Endodermal cell (in vitro differentiated cells): Measurements from ENCODE around the gene CCDC82. TPM values are rescaled to one million over a fixed set of nuclear protein-coding genes. Genes with fewer than 3 reads are reported as not detected.

Experiments
- DNase-seq: peaks from one replicate; pipeline ENCODE4 v3.0.0-alpha.2; 2017
- H3K27ac ChIP-seq: 2 replicates; pipeline ENCODE4 v1.5.1; 2013; ENCODE audit warnings: mild to moderate bottlenecking, low read depth, low read length, moderate library complexity
- H3K27me3 ChIP-seq: 2 replicates; pipeline ENCODE4 v1.6.1; 2013; ENCODE audit warnings: mild to moderate bottlenecking, low read length, moderate library complexity; ENCODE audit not compliant: insufficient read depth, control insufficient read depth, poor library complexity, severe bottlenecking
- H3K36me3 ChIP-seq: 2 replicates; pipeline ENCODE4 v1.7.0; 2013; ENCODE audit warnings: mild to moderate bottlenecking, low read length, moderate library complexity; ENCODE audit not compliant: control insufficient read depth, insufficient read depth
- H3K4me1 ChIP-seq: one replicate; pipeline ENCODE4 v1.7.0; 2013; ENCODE audit warnings: low read length; ENCODE audit not compliant: control insufficient read depth, insufficient read depth
- H3K4me3 ChIP-seq: 2 replicates; pipeline ENCODE4 v1.5.1; 2013; ENCODE audit warnings: mild to moderate bottlenecking, low read length, moderate library complexity
- H3K9ac ChIP-seq: 2 replicates; pipeline ENCODE4 v1.6.1; 2013; ENCODE audit warnings: mild to moderate bottlenecking, low read length, moderate library complexity; ENCODE audit not compliant: poor library complexity, severe bottlenecking; ENCODE audit errors: extremely low read depth
- H3K9me3 ChIP-seq: 2 replicates; pipeline ENCODE4 v1.6.1; 2013; ENCODE audit warnings: mild to moderate bottlenecking, low read length, moderate library complexity; ENCODE audit not compliant: control insufficient read depth
- H3K27ac Mint-ChIP-seq: 2 replicates; pipeline ENCODE4 v1.8.0; 2020; ENCODE audit warnings: mixed read lengths
- H3K27me3 Mint-ChIP-seq: 2 replicates; pipeline ENCODE4 v1.8.0; 2021; ENCODE audit warnings: mild to moderate bottlenecking, mixed read lengths; ENCODE audit not compliant: insufficient read depth
- H3K36me3 Mint-ChIP-seq: 2 replicates; pipeline ENCODE4 v1.8.0; 2020; ENCODE audit warnings: low read depth, mixed read lengths
- H3K4me1 Mint-ChIP-seq: 2 replicates; pipeline ENCODE4 v1.8.0; 2020; ENCODE audit warnings: mixed read lengths
- H3K4me3 Mint-ChIP-seq: 2 replicates; pipeline ENCODE4 v1.8.0; 2020; ENCODE audit warnings: mild to moderate bottlenecking, moderate library complexity, mixed read lengths
- H3K9me3 Mint-ChIP-seq: 2 replicates; pipeline ENCODE4 v1.8.0; 2020; ENCODE audit warnings: mild to moderate bottlenecking, mixed read lengths
- WGBS, 2 experiments: methylation state at CpG; one replicate each; pipeline versions ENCODE4 v1.1.5 to v1.1.7; 2013; ENCODE audit warnings: missing lambda C conversion rate in 2 of 2, mixed read lengths in 1 of 2; ENCODE audit not compliant: insufficient coverage in 1 of 2, insufficient read length in 1 of 2; 5-methylcytosine and 5-hydroxymethylcytosine counted together
- total RNA-seq, 2 donors: library from RNA; stranded (reverse); fragmentation: NEBNext Ultra II Directional in 1 of 2; extraction: Animal tissue kit (Norgen Biotek cat#: 25700) in 1 of 2; gene quantifications; 2 replicates in 1 of 2; 3 replicates in 1 of 2; pipeline ENCODE4 v1.2.1, GENCODE V29; 2021
- TF ChIP-seq, protein P1 (sequence below): fragments of 200-600 bp; sonication (generic); conservative IDR thresholded peaks from 2 replicates; pipeline ENCODE4 v1.5.0; 2021; ENCODE audit warnings: antibody characterized with exemption, mild to moderate bottlenecking

The CCDC82 gene
- total RNA-seq, 2 donors from 2014 or later, result 16.3 to 25.7 TPM

DNA sequence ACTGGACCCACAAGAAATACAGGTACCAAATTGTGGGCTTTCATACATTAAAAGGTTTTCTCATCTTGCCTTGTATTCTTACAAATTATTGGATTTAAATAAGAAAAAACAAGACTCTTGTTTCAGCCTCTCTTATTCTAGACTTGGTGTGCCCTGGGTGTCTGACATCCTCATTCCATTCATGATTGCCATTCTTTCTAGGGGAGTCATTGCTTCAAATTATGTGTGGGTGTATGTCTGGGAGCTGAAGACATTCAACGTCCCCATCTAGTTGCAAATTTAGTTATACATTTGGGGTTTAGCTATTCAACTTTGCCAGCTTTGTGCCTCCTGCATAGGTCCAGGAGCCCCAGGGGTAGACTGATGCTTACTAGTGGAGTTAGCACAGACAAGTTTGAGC lies 64.8 kb downstream of the CCDC82 start:
- Histone ChIP-seq H3K27me3 (no peaks in the 10 kb centered on the region), H3K36me3 (no peaks in the 10 kb centered on the region), H3K4me3 (no peak overlapping the region), H3K27ac (peak overlapping the region; percentile 46), H3K4me1 (peaks cover 5% of the 10 kb centered on the region), H3K9me3 (no peaks in the 10 kb centered on the region), H3K9ac (no peak overlapping the region)
- WGBS, 2 experiments, result 72% methylated on average over 1 of the region's 1 CpG; no CpG with 5 or more reads in 1 of the 2 experiments
- no peak overlapping the region for H3K4me3 Mint-ChIP-seq
- H3K9me3 Mint-ChIP-seq, result no peaks in the 10 kb centered on the region
- H3K4me1 Mint-ChIP-seq, result peaks cover 39% of the 10 kb centered on the region
- no peak for DNase-seq
- TF ChIP-seq, protein P1, sequence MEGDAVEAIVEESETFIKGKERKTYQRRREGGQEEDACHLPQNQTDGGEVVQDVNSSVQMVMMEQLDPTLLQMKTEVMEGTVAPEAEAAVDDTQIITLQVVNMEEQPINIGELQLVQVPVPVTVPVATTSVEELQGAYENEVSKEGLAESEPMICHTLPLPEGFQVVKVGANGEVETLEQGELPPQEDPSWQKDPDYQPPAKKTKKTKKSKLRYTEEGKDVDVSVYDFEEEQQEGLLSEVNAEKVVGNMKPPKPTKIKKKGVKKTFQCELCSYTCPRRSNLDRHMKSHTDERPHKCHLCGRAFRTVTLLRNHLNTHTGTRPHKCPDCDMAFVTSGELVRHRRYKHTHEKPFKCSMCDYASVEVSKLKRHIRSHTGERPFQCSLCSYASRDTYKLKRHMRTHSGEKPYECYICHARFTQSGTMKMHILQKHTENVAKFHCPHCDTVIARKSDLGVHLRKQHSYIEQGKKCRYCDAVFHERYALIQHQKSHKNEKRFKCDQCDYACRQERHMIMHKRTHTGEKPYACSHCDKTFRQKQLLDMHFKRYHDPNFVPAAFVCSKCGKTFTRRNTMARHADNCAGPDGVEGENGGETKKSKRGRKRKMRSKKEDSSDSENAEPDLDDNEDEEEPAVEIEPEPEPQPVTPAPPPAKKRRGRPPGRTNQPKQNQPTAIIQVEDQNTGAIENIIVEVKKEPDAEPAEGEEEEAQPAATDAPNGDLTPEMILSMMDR, result no peak
- peak overlapping the region; percentile 75 for H3K27ac Mint-ChIP-seq
- peaks cover 6% of the 10 kb centered on the region for H3K36me3 Mint-ChIP-seq
- H3K27me3 Mint-ChIP-seq, result no peaks in the 10 kb centered on the region

DNA sequence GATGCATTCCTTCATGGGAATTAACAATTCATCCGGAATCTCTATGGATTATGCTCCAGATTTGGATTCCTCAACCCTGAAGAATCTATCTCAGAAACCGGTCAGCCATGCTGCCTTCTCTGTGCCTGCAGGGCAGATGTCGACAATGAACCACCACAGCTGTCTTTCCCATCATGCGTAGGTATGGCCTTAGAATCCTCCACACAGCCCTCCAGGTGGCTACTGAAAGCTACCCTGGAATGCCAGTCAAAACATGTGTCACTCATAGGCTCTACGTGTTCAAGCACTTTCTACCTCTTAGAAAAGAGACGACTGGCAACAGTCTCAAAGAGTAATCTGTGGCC lies 66.1 kb downstream of the CCDC82 start:
- Histone ChIP-seq H3K27ac (no peak overlapping the region), H3K9ac (no peak overlapping the region), H3K4me1 (peaks cover 5% of the 10 kb centered on the region), H3K9me3 (no peaks in the 10 kb centered on the region), H3K27me3 (no peaks in the 10 kb centered on the region), H3K4me3 (no peak overlapping the region), H3K36me3 (no peaks in the 10 kb centered on the region)
- DNase-seq, result no peak
- WGBS, 2 experiments, result 93 to 94% methylated on average over 6 of the region's 6 CpGs
- TF ChIP-seq, protein P1, result no peak
- no peak overlapping the region for H3K27ac Mint-ChIP-seq
- no peak overlapping the region for H3K4me3 Mint-ChIP-seq
- H3K9me3 Mint-ChIP-seq, result no peaks in the 10 kb centered on the region
- peaks cover 6% of the 10 kb centered on the region for H3K36me3 Mint-ChIP-seq
- H3K4me1 Mint-ChIP-seq, result peaks cover 26% of the 10 kb centered on the region
- no peaks in the 10 kb centered on the region for H3K27me3 Mint-ChIP-seq

DNA sequence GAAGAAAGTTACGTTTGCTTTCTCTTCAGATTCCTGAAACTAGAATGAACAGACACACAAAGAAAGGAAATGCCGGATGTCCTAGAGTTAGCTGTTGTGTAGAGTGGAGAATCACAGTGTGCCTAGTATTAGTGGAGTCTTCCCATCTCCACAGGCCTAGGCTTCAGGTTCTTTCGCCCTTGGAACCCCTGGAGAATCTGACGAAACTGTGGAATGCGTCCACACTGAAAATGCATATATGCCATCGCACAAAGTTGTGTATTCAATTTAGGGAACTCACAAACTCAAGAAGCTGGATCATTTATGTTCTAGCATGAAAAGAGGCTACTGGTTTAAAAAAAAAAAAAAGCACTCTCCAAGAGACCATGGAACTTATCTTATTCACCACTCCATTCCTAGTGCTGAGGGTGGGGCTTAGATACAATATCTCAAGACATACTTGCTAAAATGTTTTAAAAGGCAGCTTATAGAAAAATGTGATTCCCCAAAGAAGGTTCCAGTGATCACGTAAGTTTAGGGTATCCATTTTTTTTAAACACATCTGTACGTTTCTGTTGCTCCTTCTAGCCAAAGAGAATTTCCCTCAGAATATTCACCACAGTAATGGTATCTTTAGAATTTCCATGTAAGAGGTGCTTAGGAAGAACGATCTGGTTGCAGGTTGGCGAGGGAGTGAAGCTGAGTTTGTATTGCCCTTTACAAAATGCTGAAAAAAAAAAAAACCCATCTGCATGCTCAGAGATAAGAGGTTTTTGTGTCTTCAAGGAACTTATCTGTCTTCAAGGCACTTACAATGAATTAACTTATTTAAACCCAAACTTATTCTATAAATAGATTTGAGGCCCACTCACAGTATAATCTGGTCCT lies 66.7 kb downstream of the CCDC82 start:
- no peak overlapping the region for H3K27ac ChIP-seq
- no peaks in the 10 kb centered on the region for H3K9me3 ChIP-seq
- no peaks in the 10 kb centered on the region for H3K27me3 ChIP-seq
- no peak overlapping the region for H3K27ac Mint-ChIP-seq
- H3K4me1 ChIP-seq, result peaks cover 5% of the 10 kb centered on the region
- no peaks in the 10 kb centered on the region for H3K36me3 ChIP-seq
- no peak overlapping the region for H3K4me3 Mint-ChIP-seq
- H3K9ac ChIP-seq, result no peak overlapping the region
- no peak for DNase-seq
- peaks cover 22% of the 10 kb centered on the region for H3K4me1 Mint-ChIP-seq
- H3K27me3 Mint-ChIP-seq, result no peaks in the 10 kb centered on the region
- H3K4me3 ChIP-seq, result no peak overlapping the region
- TF ChIP-seq, protein P1, result no peak
- WGBS, 2 experiments, result 94 to 100% methylated on average over 7 to 10 of the region's 10 CpGs
- peaks cover 6% of the 10 kb centered on the region for H3K36me3 Mint-ChIP-seq
- H3K9me3 Mint-ChIP-seq, result no peaks in the 10 kb centered on the region
